Transverse colon (tissue), 4 donors: Measurements from ENCODE around the gene TDRD7.

Source experiments
- EP300 ChIP-seq: sonication (generic); formaldehyde crosslinking; IDR thresholded peaks from one replicate; pipeline ENCODE4 v1.6.1; 2017; ENCODE audit warnings: antibody characterized with exemption, low read depth
- POLR2A ChIP-seq: fragments of 450-650 bp; IDR thresholded peaks from one replicate; pipeline ENCODE4 v1.6.1; 2016; ENCODE audit warnings: antibody characterized with exemption, mild to moderate bottlenecking, moderate library complexity
- POLR2AphosphoS5 ChIP-seq, 3 donors: sonication (generic); formaldehyde crosslinking; IDR thresholded peaks; one replicate each; pipeline ENCODE4 v1.6.1; 2016; ENCODE audit warnings: antibody characterized with exemption in 3 of 3
- TF ChIP-seq, protein P1 (sequence below), 5 experiments: fragments of 200-600 bp in 3 of 5; fragments of 450-650 bp in 2 of 5; sonication (generic) in 3 of 5; IDR thresholded peaks; 1 replicate in 2 of 5; 2 replicates in 3 of 5; pipeline ENCODE4 v1.5.1; 2016 to 2017; ENCODE audit warnings: antibody characterized with exemption in 5 of 5, inconsistent platforms in 3 of 5, mild to moderate bottlenecking in 2 of 5, moderate library complexity in 1 of 5

DNA sequence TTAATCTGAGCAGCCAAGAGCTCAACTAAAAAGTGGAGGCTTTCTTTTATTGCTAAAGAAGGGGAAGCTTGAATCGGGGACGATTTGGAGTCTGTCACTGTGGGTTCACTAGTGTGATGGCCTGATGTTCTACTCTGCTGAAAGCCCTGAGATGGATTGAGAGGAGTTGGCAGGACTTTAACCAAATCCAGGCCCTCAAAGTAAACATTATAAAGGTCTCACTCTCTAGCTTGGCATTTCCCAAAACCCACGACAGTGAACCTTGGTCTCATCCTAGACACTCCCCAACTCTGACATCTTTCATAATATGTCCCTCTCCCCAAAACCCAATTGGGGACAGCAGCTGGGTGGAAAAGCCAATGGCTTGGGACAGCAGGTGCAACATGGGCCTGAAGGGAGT is 122.3 kb downstream of the TDRD7 start:
- TF ChIP-seq POLR2AphosphoS5 (IDR thresholded peaks at IDR 0.05), result no peak
- no peak for TF ChIP-seq EP300
- TF ChIP-seq, protein P1, sequence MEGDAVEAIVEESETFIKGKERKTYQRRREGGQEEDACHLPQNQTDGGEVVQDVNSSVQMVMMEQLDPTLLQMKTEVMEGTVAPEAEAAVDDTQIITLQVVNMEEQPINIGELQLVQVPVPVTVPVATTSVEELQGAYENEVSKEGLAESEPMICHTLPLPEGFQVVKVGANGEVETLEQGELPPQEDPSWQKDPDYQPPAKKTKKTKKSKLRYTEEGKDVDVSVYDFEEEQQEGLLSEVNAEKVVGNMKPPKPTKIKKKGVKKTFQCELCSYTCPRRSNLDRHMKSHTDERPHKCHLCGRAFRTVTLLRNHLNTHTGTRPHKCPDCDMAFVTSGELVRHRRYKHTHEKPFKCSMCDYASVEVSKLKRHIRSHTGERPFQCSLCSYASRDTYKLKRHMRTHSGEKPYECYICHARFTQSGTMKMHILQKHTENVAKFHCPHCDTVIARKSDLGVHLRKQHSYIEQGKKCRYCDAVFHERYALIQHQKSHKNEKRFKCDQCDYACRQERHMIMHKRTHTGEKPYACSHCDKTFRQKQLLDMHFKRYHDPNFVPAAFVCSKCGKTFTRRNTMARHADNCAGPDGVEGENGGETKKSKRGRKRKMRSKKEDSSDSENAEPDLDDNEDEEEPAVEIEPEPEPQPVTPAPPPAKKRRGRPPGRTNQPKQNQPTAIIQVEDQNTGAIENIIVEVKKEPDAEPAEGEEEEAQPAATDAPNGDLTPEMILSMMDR (IDR thresholded peaks at IDR 0.05), result no peak
- TF ChIP-seq POLR2A, result no peak
